ENCODE data around the gene GJB2. TPM values are rescaled to one million over a fixed set of nuclear protein-coding genes. Genes with fewer than 3 reads are reported as not detected.

The GJB2 gene
- 1 to 10 TPM; 1.8 TPM for total RNA-seq

DNA sequence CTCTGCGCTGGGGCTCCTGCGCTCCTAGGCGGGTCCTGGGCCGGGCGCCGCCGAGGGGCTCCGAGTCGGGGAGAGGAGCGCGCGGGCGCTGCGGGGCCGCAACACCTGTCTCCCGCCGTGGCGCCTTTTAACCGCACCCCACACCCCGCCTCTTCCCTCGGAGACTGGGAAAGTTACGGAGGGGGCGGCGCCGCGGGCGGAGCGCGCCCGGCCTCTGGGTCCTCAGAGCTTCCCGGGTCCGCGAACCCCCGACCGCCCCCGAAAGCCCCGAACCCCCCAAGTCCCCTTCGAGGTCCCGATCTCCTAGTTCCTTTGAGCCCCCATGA, at the start of gene GJB2:
Gene GJB2 (minus strand): TSS at position 103 of the 326 bp plus-strand sequence. CDS start 3,357 bp downstream, outside the sequence.

GRCh38 chr13:20231839-20232555, 39.3 kb upstream of the GJB2 start, which contains the start of gene GJB6:
TSS of gene GJB6 (minus strand) at chr13:20232319. CDS start at chr13:20223480, 8,839 bp downstream.

GRCh38 chr13:20160306-20161274, 32.1 kb downstream of the GJB2 start, which contains the start of gene GJA3:
TSS of gene GJA3 (minus strand) at chr13:20161052. CDS start at chr13:20143288, 17,764 bp downstream.

Other genes starting within 250 kb of the GJB2 start
- 10 to 100 TPM; 52.5 to 55.3 TPM for gene ZMYM2, start 234.2 kb downstream of the GJB2 start, total RNA-seq
- under 1 TPM in 1 of 2 experiments, not detected in 1; 0.05 TPM for gene GJA3, start 31.9 kb downstream of the GJB2 start, total RNA-seq
- gene GJB6, start 39.4 kb upstream of the GJB2 start, total RNA-seq, result 1 to 10 TPM; 5.6 to 7.0 TPM

Measured in activated naive CD4-positive, alpha-beta T cell treated with anti-CD3 and anti-CD28 coated beads, Interleukin-2, amount 10 ng/mL, durations not matched to agents 5 hours and 36 hours (primary cell).